Endothelial cell of umbilical vein (primary cell): ENCODE measurements around the gene MYADML2. TPM values are rescaled to one million over a fixed set of nuclear protein-coding genes. Genes with fewer than 3 reads are reported as not detected.

Source experiments
- BruUV-seq: library from RNA; stranded (reverse); fragments of 400-500 nt; replicated peaks from 2 replicates; lab custom pipeline; 2021; lab: Mats Ljungman, UMichigan
- CTCF ChIA-PET: fragments of 300-600, 350-600 bp; sonication (Branson Sonifier 250); formaldehyde crosslinking; loops from one replicate; lab custom pipeline; 2021; ENCODE audit warnings: antibody characterized with exemption, inconsistent platforms; lab: Charles Lee
- POLR2A ChIA-PET: fragments of 300-600, 350-600 bp; sonication (Branson Sonifier 250); formaldehyde crosslinking; loops from one replicate; lab custom pipeline; 2021; ENCODE audit warnings: antibody characterized with exemption, inconsistent platforms; lab: Charles Lee
- DNase-seq: peaks from one replicate; pipeline ENCODE4 v3.0.0-alpha.2; 2011; ENCODE audit warnings: low read depth, low spot score
- FAIRE-seq: peaks from 2 replicates; lab custom pipeline; 2011; peaks lifted over from hg19 to GRCh38; lab: Jason Lieb, UNC
- H2AFZ ChIP-seq: 2 replicates; pipeline ENCODE4 v1.6.0; 2012; ENCODE audit warnings: low read depth, low read length, control low read depth, inconsistent platforms
- H3K27ac ChIP-seq: 2 replicates; pipeline ENCODE4 v1.5.1; 2011; ENCODE audit warnings: low read depth, mild to moderate bottlenecking, control low read depth, low read length, moderate library complexity; ENCODE audit not compliant: insufficient read depth
- H3K27me3 ChIP-seq, 2 experiments: 2 replicates each; pipeline versions ENCODE4 v1.6.0 to v1.6.1; 2011; ENCODE audit warnings: low read length in 2 of 2, mixed read lengths in 1 of 2; ENCODE audit not compliant: control insufficient read depth in 2 of 2, insufficient read depth in 2 of 2
- H3K36me3 ChIP-seq, 2 experiments: 2 replicates in 1 of 2; 3 replicates in 1 of 2; pipeline ENCODE4 v1.5.1; 2011; ENCODE audit warnings: low read length in 2 of 2, mild to moderate bottlenecking in 1 of 2, moderate library complexity in 1 of 2; ENCODE audit not compliant: control insufficient read depth in 2 of 2, insufficient read depth in 2 of 2; ENCODE audit errors: extremely low read depth in 1 of 2
- H3K4me1 ChIP-seq: 3 replicates; pipeline ENCODE4 v1.5.1; 2011; ENCODE audit warnings: mild to moderate bottlenecking, low read length; ENCODE audit not compliant: control insufficient read depth, insufficient read depth; ENCODE audit errors: extremely low read depth
- H3K4me2 ChIP-seq: 2 replicates; pipeline ENCODE4 v1.6.1; 2011; ENCODE audit warnings: low read length, control low read depth, mixed read lengths; ENCODE audit not compliant: insufficient read depth
- H3K4me3 ChIP-seq, 3 experiments: fragments of 200-600 bp in 1 of 3; sonication (generic), shearing (Covaris generic) in 1 of 3; replicated peaks in 1 of 3; 2 replicates each; pipeline ENCODE4 v1.5.1; 2011 to 2016; ENCODE audit warnings: control low read depth in 3 of 3, low read length in 3 of 3, mild to moderate bottlenecking in 2 of 3, inconsistent platforms in 1 of 3, low read depth in 1 of 3, moderate library complexity in 1 of 3; ENCODE audit not compliant: insufficient read depth in 1 of 3
- H3K79me2 ChIP-seq: 2 replicates; pipeline ENCODE4 v1.6.0; 2012; ENCODE audit warnings: low read length, inconsistent platforms; ENCODE audit not compliant: control insufficient read depth, insufficient read depth
- H3K9ac ChIP-seq: replicated peaks from 2 replicates; pipeline ENCODE3; 2011; ENCODE audit warnings: low read length, control low read depth; ENCODE audit not compliant: insufficient read depth; ENCODE audit errors: extremely low read depth
- H3K9me1 ChIP-seq: replicated peaks from 3 replicates; pipeline ENCODE4 v1.6.0; 2011; ENCODE audit warnings: mild to moderate bottlenecking, low read length; ENCODE audit not compliant: control insufficient read depth, insufficient read depth; ENCODE audit errors: extremely low read depth
- H3K9me3 ChIP-seq: replicated peaks from 2 replicates; pipeline ENCODE4 v1.5.1; 2012; ENCODE audit warnings: low read length, inconsistent platforms; ENCODE audit not compliant: control insufficient read depth, insufficient read depth
- H4K20me1 ChIP-seq: replicated peaks from 2 replicates; pipeline ENCODE3; 2011; ENCODE audit warnings: mild to moderate bottlenecking, low read length; ENCODE audit not compliant: control insufficient read depth, insufficient read depth; ENCODE audit errors: extremely low read depth
- EZH2 ChIP-seq: IDR thresholded peaks from 2 replicates; pipeline ENCODE4 v1.6.1; 2012; ENCODE audit warnings: borderline replicate concordance, low read depth, mild to moderate bottlenecking, moderate library complexity, low read length, inconsistent platforms; ENCODE audit not compliant: severe bottlenecking
- FOS ChIP-seq: IDR thresholded peaks from 2 replicates; pipeline ENCODE4 v1.6.1; 2011; ENCODE audit warnings: mild to moderate bottlenecking, low read length, moderate library complexity, borderline replicate concordance; ENCODE audit not compliant: insufficient read depth
- GATA2 ChIP-seq: IDR thresholded peaks from 2 replicates; pipeline ENCODE4 v1.7.0; 2011; ENCODE audit warnings: low read depth, mild to moderate bottlenecking, moderate library complexity, mixed read lengths, low read length; ENCODE audit not compliant: insufficient read length, insufficient read depth
- MYC ChIP-seq: IDR thresholded peaks from one replicate; pipeline ENCODE4 v1.6.1; 2011; ENCODE audit warnings: mild to moderate bottlenecking, low read depth, low read length
- POLR2A ChIP-seq: IDR thresholded peaks from 2 replicates; pipeline ENCODE4 v1.6.1; 2012; ENCODE audit warnings: low read depth, mild to moderate bottlenecking, control low read depth, low read length
- POLR2AphosphoS5 ChIP-seq: IDR thresholded peaks from 2 replicates; pipeline ENCODE4 v1.6.1; 2012; ENCODE audit warnings: low read depth, mild to moderate bottlenecking, control low read depth, low read length, moderate library complexity; ENCODE audit not compliant: insufficient read depth
- dilution Hi-C: fragments of 300-500 bp; cut with MboI; formaldehyde crosslinking; loops from one replicate; pipeline ENCODE4 v1.15.0; 2019; ENCODE audit warnings: low sequenced_read_pairs; ENCODE audit not compliant: extremely low pct_ligation_motif_present
- intact Hi-C: fragments of 100-400 bp; cut with micrococcal nuclease; formaldehyde crosslinking; loops from one replicate; pipeline ENCODE4 v1.10.0; 2022
- polyA plus RNA-seq, 4 experiments: library from polyadenylated mRNA; depleted of rRNA in 3 of 4; stranded (reverse) in 3 of 4; unstranded in 1 of 4; fragments of >200 nt; gene quantifications; 2 replicates each; pipeline versions ENCODE4 v1.2.1 to v1.2.3, GENCODE V29; 2011 to 2012; ENCODE audit warnings: missing spikeins in 1 of 4
- total RNA-seq: library from RNA; stranded (reverse); gene quantifications from 2 replicates; pipeline ENCODE4 v1.2.3, GENCODE V29; 2021
- TF ChIP-seq, protein P1 (sequence below), 2 donors: IDR thresholded peaks; 1 replicate in 1 of 2; 2 replicates in 1 of 2; pipeline ENCODE4 v1.5.1; 2011; ENCODE audit warnings: low read length in 2 of 2, mild to moderate bottlenecking in 2 of 2, moderate library complexity in 2 of 2, control low read depth in 1 of 2, inconsistent platforms in 1 of 2, low read depth in 1 of 2; ENCODE audit not compliant: insufficient read depth in 1 of 2; ENCODE audit errors: extremely low read depth in 1 of 2
- TF ChIP-seq, protein P2 (sequence below): IDR thresholded peaks from 2 replicates; pipeline ENCODE4 v1.6.1; 2011; ENCODE audit not compliant: insufficient read depth, insufficient read length

Gene MYADML2
- total and polyA plus RNA-seq, 2 donors (not counting 3 experiments of a cell fraction or from before 2014, with no cell fraction given): not detected

- Histone ChIP-seq H3K9ac (no peak overlapping the region), H3K36me3 (no peaks in the 10 kb centered on the region), H3K9me3 (no peaks in the 10 kb centered on the region), H3K27ac (no peak overlapping the region), H4K20me1 (no peaks in the 10 kb centered on the region), H3K4me1 (peaks cover 2% of the 10 kb centered on the region), H3K9me1 (no peaks in the 10 kb centered on the region), H3K4me3 (no peak overlapping the region), H3K79me2 (no peaks in the 10 kb centered on the region), H2AFZ (no peak overlapping the region), H3K4me2 (no peak overlapping the region), H3K27me3 (no peaks in the 10 kb centered on the region)
- DNase-seq: no peak
- FAIRE-seq: no peak
- BruUV-seq: no TSS peak
- TF ChIP-seq, protein P1, sequence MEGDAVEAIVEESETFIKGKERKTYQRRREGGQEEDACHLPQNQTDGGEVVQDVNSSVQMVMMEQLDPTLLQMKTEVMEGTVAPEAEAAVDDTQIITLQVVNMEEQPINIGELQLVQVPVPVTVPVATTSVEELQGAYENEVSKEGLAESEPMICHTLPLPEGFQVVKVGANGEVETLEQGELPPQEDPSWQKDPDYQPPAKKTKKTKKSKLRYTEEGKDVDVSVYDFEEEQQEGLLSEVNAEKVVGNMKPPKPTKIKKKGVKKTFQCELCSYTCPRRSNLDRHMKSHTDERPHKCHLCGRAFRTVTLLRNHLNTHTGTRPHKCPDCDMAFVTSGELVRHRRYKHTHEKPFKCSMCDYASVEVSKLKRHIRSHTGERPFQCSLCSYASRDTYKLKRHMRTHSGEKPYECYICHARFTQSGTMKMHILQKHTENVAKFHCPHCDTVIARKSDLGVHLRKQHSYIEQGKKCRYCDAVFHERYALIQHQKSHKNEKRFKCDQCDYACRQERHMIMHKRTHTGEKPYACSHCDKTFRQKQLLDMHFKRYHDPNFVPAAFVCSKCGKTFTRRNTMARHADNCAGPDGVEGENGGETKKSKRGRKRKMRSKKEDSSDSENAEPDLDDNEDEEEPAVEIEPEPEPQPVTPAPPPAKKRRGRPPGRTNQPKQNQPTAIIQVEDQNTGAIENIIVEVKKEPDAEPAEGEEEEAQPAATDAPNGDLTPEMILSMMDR (IDR thresholded peaks at IDR 0.05; ENCODE audit: extremely low read depth in 1 of 2, insufficient read depth in 1 of 2, low read depth in 1 of 2, low read length in 2 of 2): no peak
- ChIA-PET CTCF (interaction anchor here (0.8 to 2.0 kb wide), 3 partner anchors 17 to 35 kb away, joined by 3 to 12 read pairs (median 3); no protein-coding TSS in a partner anchor), POLR2A (no interaction called here)
- intact Hi-C loops (no loop called here), dilution Hi-C loops (no loop called here)
Measured at GRCh38 chr17:81995463-81996231, 48.6 kb upstream of the MYADML2 start.

- no peak overlapping the region for H3K4me3 ChIP-seq
- dilution Hi-C loops: no loop called here
- H4K20me1 ChIP-seq: no peaks in the 10 kb centered on the region
- intact Hi-C loops: no loop called here
- peaks cover 2% of the 10 kb centered on the region for H3K4me1 ChIP-seq
- no TSS peak for BruUV-seq
- H3K9me3 ChIP-seq: no peaks in the 10 kb centered on the region
- CTCF ChIA-PET: interaction anchor here (0.8 kb wide), 1 partner anchor 16 kb away, joined by 3 read pairs; no protein-coding TSS in a partner anchor
- POLR2A ChIA-PET: no interaction called here
- no peak overlapping the region for H3K27ac ChIP-seq
- TF ChIP-seq, protein P2, sequence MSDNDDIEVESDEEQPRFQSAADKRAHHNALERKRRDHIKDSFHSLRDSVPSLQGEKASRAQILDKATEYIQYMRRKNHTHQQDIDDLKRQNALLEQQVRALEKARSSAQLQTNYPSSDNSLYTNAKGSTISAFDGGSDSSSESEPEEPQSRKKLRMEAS: no peak
- no peak for TF ChIP-seq EZH2
- no peak for TF ChIP-seq POLR2AphosphoS5
- TF ChIP-seq MYC: no peak
- no peak for TF ChIP-seq GATA2
- TF ChIP-seq POLR2A: no peak
- TF ChIP-seq, protein P1 (IDR thresholded peaks at IDR 0.05; ENCODE audit: extremely low read depth in 1 of 2, insufficient read depth in 1 of 2, low read depth in 1 of 2, low read length in 2 of 2): no peak
- TF ChIP-seq FOS: no peak
- no peaks in the 10 kb centered on the region for H3K9me1 ChIP-seq
- no peaks in the 10 kb centered on the region for H3K36me3 ChIP-seq
- FAIRE-seq (no peak), DNase-seq (no peak)
- H3K27me3 ChIP-seq: no peaks in the 10 kb centered on the region
- no peaks in the 10 kb centered on the region for H3K79me2 ChIP-seq
- no peak overlapping the region for H2AFZ ChIP-seq
- H3K4me2 ChIP-seq: no peak overlapping the region
- no peak overlapping the region for H3K9ac ChIP-seq
Measured at GRCh38 chr17:81994593-81995462, 47.8 kb upstream of the MYADML2 start.
